Keratinocyte (primary cell): ENCODE results near the gene CC2D2B. TPM values are rescaled to one million over a fixed set of nuclear protein-coding genes. Genes with fewer than 3 reads are reported as not detected.

ENCODE experiments used
- DNase-seq: peaks from one replicate; pipeline ENCODE4 v3.0.0-alpha.2; 2011; ENCODE audit warnings: low read depth, missing footprints, low spot score
- FAIRE-seq: peaks from 2 replicates; lab custom pipeline; 2011; peaks lifted over from hg19 to GRCh38; lab: Jason Lieb, UNC
- H2AFZ ChIP-seq: 2 replicates; pipeline ENCODE4 v1.6.0; 2012; ENCODE audit warnings: low read length, control low read depth, inconsistent platforms; ENCODE audit not compliant: control insufficient read depth
- H3K27ac ChIP-seq: 2 replicates; pipeline ENCODE4 v1.5.1; 2011; ENCODE audit warnings: low read length; ENCODE audit not compliant: control insufficient read depth, insufficient read depth
- H3K27me3 ChIP-seq: 3 replicates; pipeline ENCODE4 v1.6.0; 2011; ENCODE audit warnings: low read length; ENCODE audit not compliant: control insufficient read depth, insufficient read depth; ENCODE audit errors: extremely low read depth
- H3K36me3 ChIP-seq, 2 experiments: 2 replicates in 1 of 2; 3 replicates in 1 of 2; pipeline ENCODE4 v1.5.1; 2011; ENCODE audit warnings: low read length in 2 of 2, mild to moderate bottlenecking in 1 of 2; ENCODE audit not compliant: control insufficient read depth in 2 of 2, insufficient read depth in 2 of 2; ENCODE audit errors: extremely low read depth in 1 of 2
- H3K4me1 ChIP-seq: 3 replicates; pipeline ENCODE4 v1.5.1; 2011; ENCODE audit warnings: low read length; ENCODE audit not compliant: control insufficient read depth, insufficient read depth; ENCODE audit errors: extremely low read depth
- H3K4me2 ChIP-seq: 3 replicates; pipeline ENCODE4 v1.6.0; 2011; ENCODE audit warnings: low read depth, low read length; ENCODE audit not compliant: control insufficient read depth, insufficient read depth; ENCODE audit errors: extremely low read depth
- H3K4me3 ChIP-seq, 3 experiments: fragments of 200-600 bp in 1 of 3; sonication (generic) in 1 of 3; 2 replicates in 2 of 3; 3 replicates in 1 of 3; pipeline ENCODE4 v1.5.1; 2011 to 2016; ENCODE audit warnings: low read length in 3 of 3, mild to moderate bottlenecking in 3 of 3, control low read depth in 2 of 3, inconsistent platforms in 1 of 3, low read depth in 1 of 3, mixed read lengths in 1 of 3, mixed run types in 1 of 3, moderate library complexity in 1 of 3; ENCODE audit not compliant: control insufficient read depth in 2 of 3, insufficient read depth in 2 of 3; ENCODE audit errors: extremely low read depth in 1 of 3
- H3K79me2 ChIP-seq: 2 replicates; pipeline ENCODE4 v1.6.0; 2012; ENCODE audit warnings: low read length; ENCODE audit not compliant: control insufficient read depth, insufficient read depth
- H3K9ac ChIP-seq: 3 replicates; pipeline ENCODE4 v1.6.0; 2011; ENCODE audit warnings: low read length; ENCODE audit not compliant: control insufficient read depth, insufficient read depth; ENCODE audit errors: extremely low read depth
- H3K9me1 ChIP-seq: 3 replicates; pipeline ENCODE4 v1.6.0; 2011; ENCODE audit warnings: low read length; ENCODE audit not compliant: control insufficient read depth, insufficient read depth; ENCODE audit errors: extremely low read depth
- H3K9me3 ChIP-seq: 2 replicates; pipeline ENCODE4 v1.5.1; 2012; ENCODE audit warnings: low read depth, low read length; ENCODE audit not compliant: control insufficient read depth
- H4K20me1 ChIP-seq: 3 replicates; pipeline ENCODE4 v1.6.0; 2011; ENCODE audit warnings: low read length; ENCODE audit not compliant: control insufficient read depth, insufficient read depth; ENCODE audit errors: extremely low read depth
- EZH2 ChIP-seq: IDR thresholded peaks from one replicate; pipeline ENCODE4 v1.6.1; 2012; ENCODE audit warnings: inconsistent platforms, mild to moderate bottlenecking, low read length, moderate library complexity
- dilution Hi-C: fragments of 300-500 bp; cut with MboI; formaldehyde crosslinking; loops from one replicate; pipeline ENCODE4 v1.7.0; 2020; ENCODE audit warnings: low sequenced_read_pairs; ENCODE audit not compliant: extremely low pct_ligation_motif_present
- polyA plus RNA-seq, 5 experiments: library from polyadenylated mRNA; depleted of rRNA in 3 of 5; stranded (reverse) in 3 of 5; stranded (forward) in 1 of 5; unstranded in 1 of 5; fragments of >200 nt; gene quantifications; 1 replicate in 1 of 5; 2 replicates in 3 of 5; 3 replicates in 1 of 5; pipeline versions ENCODE4 v1.2.1 to v1.2.3, GENCODE V29; 2011 to 2012; ENCODE audit warnings: missing spikeins in 2 of 5, low read depth in 1 of 5, low replicate concordance in 1 of 5
- TF ChIP-seq, protein P1 (sequence below), 3 experiments: IDR thresholded peaks in 1 of 3; conservative IDR thresholded peaks in 1 of 3; optimal IDR thresholded peaks in 1 of 3; 2 replicates in 2 of 3; 3 replicates in 1 of 3; pipeline versions ENCODE3 to v1.5.1; 2011; ENCODE audit warnings: low read length in 3 of 3, mild to moderate bottlenecking in 3 of 3, moderate library complexity in 2 of 3, control low read depth in 1 of 3, inconsistent platforms in 1 of 3; ENCODE audit not compliant: insufficient read depth in 2 of 3; ENCODE audit errors: extremely low read depth in 1 of 3

Gene CC2D2B
- polyA plus RNA-seq, 1 donor (not counting 4 experiments of a cell fraction or from before 2014, with no cell fraction given) = 0.10 TPM

DNA sequence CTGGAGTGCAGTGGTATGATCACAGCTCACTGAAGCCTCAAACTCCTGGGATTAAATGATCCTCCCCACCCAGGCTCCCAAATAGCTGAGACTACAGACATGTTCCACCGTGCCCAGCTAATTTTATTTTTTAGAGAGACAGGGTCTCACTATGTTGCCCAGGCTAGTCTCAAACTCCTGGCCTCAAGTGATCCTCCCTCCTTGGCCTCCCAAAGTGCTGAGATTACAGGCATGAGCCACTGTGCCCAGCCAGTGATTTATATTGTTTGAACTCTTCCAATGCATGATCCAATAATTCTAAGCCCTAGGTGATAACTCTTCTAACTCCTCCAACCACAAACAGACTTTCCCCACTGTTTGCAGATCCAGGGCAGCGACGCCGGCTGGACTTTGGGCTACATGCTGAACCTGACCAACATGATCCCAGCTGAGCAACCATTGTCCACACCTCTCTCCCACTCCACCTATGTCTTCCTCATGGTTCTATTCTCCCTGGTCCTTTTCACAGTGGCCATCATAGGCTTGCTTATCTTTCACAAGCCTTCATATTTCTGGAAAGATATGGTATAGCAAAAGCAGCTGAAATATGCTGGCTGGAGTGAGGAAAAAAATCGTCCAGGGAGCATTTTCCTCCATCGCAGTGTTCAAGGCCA lies 41.8 kb upstream of the CC2D2B start:
- Histone ChIP-seq H3K9me3 (no peaks in the 10 kb centered on the region), H2AFZ (no peak overlapping the region), H3K9me1 (no peaks in the 10 kb centered on the region), H3K79me2 (no peaks in the 10 kb centered on the region), H3K27ac (no peak overlapping the region), H4K20me1 (no peaks in the 10 kb centered on the region), H3K4me1 (no peaks in the 10 kb centered on the region), H3K4me2 (no peak overlapping the region), H3K27me3 (no peaks in the 10 kb centered on the region), H3K9ac (no peak overlapping the region), H3K36me3 (no peaks in the 10 kb centered on the region), H3K4me3 (no peak overlapping the region)
- no peak for TF ChIP-seq EZH2
- TF ChIP-seq, protein P1, sequence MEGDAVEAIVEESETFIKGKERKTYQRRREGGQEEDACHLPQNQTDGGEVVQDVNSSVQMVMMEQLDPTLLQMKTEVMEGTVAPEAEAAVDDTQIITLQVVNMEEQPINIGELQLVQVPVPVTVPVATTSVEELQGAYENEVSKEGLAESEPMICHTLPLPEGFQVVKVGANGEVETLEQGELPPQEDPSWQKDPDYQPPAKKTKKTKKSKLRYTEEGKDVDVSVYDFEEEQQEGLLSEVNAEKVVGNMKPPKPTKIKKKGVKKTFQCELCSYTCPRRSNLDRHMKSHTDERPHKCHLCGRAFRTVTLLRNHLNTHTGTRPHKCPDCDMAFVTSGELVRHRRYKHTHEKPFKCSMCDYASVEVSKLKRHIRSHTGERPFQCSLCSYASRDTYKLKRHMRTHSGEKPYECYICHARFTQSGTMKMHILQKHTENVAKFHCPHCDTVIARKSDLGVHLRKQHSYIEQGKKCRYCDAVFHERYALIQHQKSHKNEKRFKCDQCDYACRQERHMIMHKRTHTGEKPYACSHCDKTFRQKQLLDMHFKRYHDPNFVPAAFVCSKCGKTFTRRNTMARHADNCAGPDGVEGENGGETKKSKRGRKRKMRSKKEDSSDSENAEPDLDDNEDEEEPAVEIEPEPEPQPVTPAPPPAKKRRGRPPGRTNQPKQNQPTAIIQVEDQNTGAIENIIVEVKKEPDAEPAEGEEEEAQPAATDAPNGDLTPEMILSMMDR (optimal IDR thresholded peaks at IDR 0.05 in 1 of 3, IDR thresholded peaks at IDR 0.05 in 1 of 3, conservative IDR thresholded peaks at IDR 0.05 in 1 of 3; ENCODE audit: extremely low read depth in 1 of 3, insufficient read depth in 2 of 3, low read length in 3 of 3) = no peak
- dilution Hi-C loops = no loop called here
- no peak for FAIRE-seq
- DNase-seq = no peak

DNA sequence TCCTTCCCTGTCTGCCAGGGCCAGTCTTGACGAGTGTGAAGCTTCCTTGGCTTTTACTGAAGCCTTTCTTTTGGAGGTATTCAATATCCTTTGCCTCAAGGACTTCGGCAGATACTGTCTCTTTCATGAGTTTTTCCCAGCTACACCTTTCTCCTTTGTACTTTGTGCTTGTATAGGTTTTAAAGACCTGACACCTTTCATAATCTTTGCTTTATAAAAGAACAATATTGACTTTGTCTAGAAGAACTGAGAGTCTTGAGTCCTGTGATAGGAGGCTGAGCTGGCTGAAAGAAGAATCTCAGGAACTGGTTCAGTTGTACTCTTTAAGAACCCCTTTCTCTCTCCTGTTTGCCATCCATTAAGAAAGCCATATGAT lies 41.3 kb upstream of the CC2D2B start:
- no peak for DNase-seq
- no peak overlapping the region for H3K27ac ChIP-seq
- no peaks in the 10 kb centered on the region for H3K36me3 ChIP-seq
- no peak overlapping the region for H3K4me3 ChIP-seq
- no peaks in the 10 kb centered on the region for H3K9me3 ChIP-seq
- no peak overlapping the region for H2AFZ ChIP-seq
- H3K9me1 ChIP-seq = no peaks in the 10 kb centered on the region
- no peak overlapping the region for H3K4me2 ChIP-seq
- no peaks in the 10 kb centered on the region for H3K4me1 ChIP-seq
- no peak for FAIRE-seq
- H3K27me3 ChIP-seq = no peaks in the 10 kb centered on the region
- H3K79me2 ChIP-seq = no peaks in the 10 kb centered on the region
- no peaks in the 10 kb centered on the region for H4K20me1 ChIP-seq
- dilution Hi-C loops = no loop called here
- TF ChIP-seq, protein P1 (optimal IDR thresholded peaks at IDR 0.05 in 1 of 3, IDR thresholded peaks at IDR 0.05 in 1 of 3, conservative IDR thresholded peaks at IDR 0.05 in 1 of 3; ENCODE audit: extremely low read depth in 1 of 3, insufficient read depth in 2 of 3, low read length in 3 of 3) = no peak
- no peak for TF ChIP-seq EZH2
- no peak overlapping the region for H3K9ac ChIP-seq
